ENCODE data around the gene SMARCD3. TPM values are rescaled to one million over a fixed set of nuclear protein-coding genes. Genes with fewer than 3 reads are reported as not detected.
A peak's percentile ranks its signal among the peaks of the same experiment; 100 is the strongest.

SMARCD3 gene
- total and polyA plus RNA-seq, 7 donors = 4.2 to 63.1 (median 38.8) TPM

GRCh38 chr7:151238924-151239836 is 9.3 kb downstream of the SMARCD3 start:
- H3K27ac ChIP-seq = no peak overlapping the region
- H3K4me3 ChIP-seq = no peak overlapping the region
- H3K36me3 ChIP-seq = peaks cover 0 to 78% (median 48%) of the 10 kb centered on the region in 4 donors
- 91 to 92% methylated on average over 25 of the region's 25 CpGs for WGBS, 2 donors
- no peaks in the 10 kb centered on the region for H3K27me3 ChIP-seq
- intact Hi-C loops (cut with DNase I) = no loop called here
- peak; percentile 58 for DNase-seq
- peaks cover 0 to 14% (median 13%) of the 10 kb centered on the region in 4 donors for H3K4me1 ChIP-seq
- TF ChIP-seq POLR2AphosphoS5 (IDR thresholded peaks at IDR 0.05) (no peak), CTCF (IDR thresholded peaks at IDR 0.05) (no peak), POLR2A (IDR thresholded peaks at IDR 0.05) (no peak), EP300 (IDR thresholded peaks at IDR 0.05) (no peak)
- no peaks in the 10 kb centered on the region for H3K9me3 ChIP-seq

- intact Hi-C loops (cut with DNase I) = no loop called here
- no peaks in the 10 kb centered on the region for H3K9me3 ChIP-seq
- peak; percentile 60 for DNase-seq
- TF ChIP-seq POLR2AphosphoS5 (IDR thresholded peaks at IDR 0.05) (no peak), POLR2A (IDR thresholded peaks at IDR 0.05) (no peak), EP300 (IDR thresholded peaks at IDR 0.05) (no peak), CTCF (IDR thresholded peaks at IDR 0.05) (no peak)
- H3K4me3 ChIP-seq = no peak overlapping the region
- H3K27me3 ChIP-seq = no peaks in the 10 kb centered on the region
- 81 to 84% methylated on average over 17 of the region's 17 CpGs for WGBS, 2 donors
- no peak overlapping the region for H3K27ac ChIP-seq
- H3K4me1 ChIP-seq = peaks cover 0 to 14% (median 11%) of the 10 kb centered on the region in 4 donors
- H3K36me3 ChIP-seq = peaks cover 0 to 78% (median 48%) of the 10 kb centered on the region in 4 donors
Observed at GRCh38 chr7:151238190-151238810, 10.2 kb downstream of the SMARCD3 start.

- Histone ChIP-seq H3K9me3 (no peaks in the 10 kb centered on the region), H3K27me3 (no peaks in the 10 kb centered on the region), H3K4me3 (no peak overlapping the region), H3K4me1 (peaks cover 0 to 18% (median 14%) of the 10 kb centered on the region in 4 donors), H3K36me3 (peaks cover 0 to 77% (median 48%) of the 10 kb centered on the region in 4 donors), H3K27ac (no peak overlapping the region)
- WGBS, 2 donors = 93 to 94% methylated on average over 44 of the region's 44 CpGs
- intact Hi-C loops (cut with DNase I) = no loop called here
- no peak for TF ChIP-seq POLR2A (IDR thresholded peaks at IDR 0.05)
- no peak for TF ChIP-seq POLR2AphosphoS5 (IDR thresholded peaks at IDR 0.05)
- TF ChIP-seq CTCF (IDR thresholded peaks at IDR 0.05) = no peak
- DNase-seq = peak; percentile 64
Observed at GRCh38 chr7:151237244-151238189, 11.0 kb downstream of the SMARCD3 start.

GRCh38 chr7:151236406-151236805 is 12.1 kb downstream of the SMARCD3 start:
- TF ChIP-seq POLR2A (IDR thresholded peaks at IDR 0.05) = no peak
- DNase-seq = no peak
- WGBS, 2 donors = 93 to 94% methylated on average over 13 of the region's 13 CpGs
- Histone ChIP-seq H3K27ac (no peak overlapping the region), H3K27me3 (no peaks in the 10 kb centered on the region), H3K36me3 (peaks cover 0 to 66% (median 39%) of the 10 kb centered on the region in 4 donors), H3K4me1 (peaks cover 0 to 25% (median 20%) of the 10 kb centered on the region in 4 donors), H3K4me3 (no peak overlapping the region), H3K9me3 (no peaks in the 10 kb centered on the region)
- intact Hi-C loops (cut with DNase I) = no loop called here
